ENCODE data around the gene PLVAP.

Gene PLVAP

DNA sequence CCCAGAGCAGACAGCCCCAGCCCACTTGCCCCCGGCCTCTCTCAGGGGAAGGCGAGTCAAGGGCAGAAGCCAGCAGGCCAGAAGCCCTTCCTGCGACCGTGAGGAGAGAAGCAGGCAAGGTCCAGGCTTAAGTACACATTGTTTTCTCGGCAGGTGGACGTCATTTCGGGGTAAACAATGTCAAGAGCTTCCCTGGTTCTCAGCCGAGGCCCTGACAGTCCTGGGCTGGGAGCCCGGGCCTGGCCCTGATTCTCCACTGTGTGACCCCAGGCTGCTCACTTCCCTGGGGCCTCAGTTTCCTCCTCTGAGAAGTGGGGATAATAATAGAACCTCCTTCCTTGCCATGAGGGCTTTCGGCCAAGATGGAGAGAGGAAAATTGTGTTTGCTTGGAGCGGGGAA, 19.4 kb downstream of the PLVAP start:
- in situ Hi-C loops (cut with MboI; ENCODE audit: low sequenced_read_pairs) = no loop called here
- no peak for DNase-seq (ENCODE audit: low spot score in 2 of 2)

DNA sequence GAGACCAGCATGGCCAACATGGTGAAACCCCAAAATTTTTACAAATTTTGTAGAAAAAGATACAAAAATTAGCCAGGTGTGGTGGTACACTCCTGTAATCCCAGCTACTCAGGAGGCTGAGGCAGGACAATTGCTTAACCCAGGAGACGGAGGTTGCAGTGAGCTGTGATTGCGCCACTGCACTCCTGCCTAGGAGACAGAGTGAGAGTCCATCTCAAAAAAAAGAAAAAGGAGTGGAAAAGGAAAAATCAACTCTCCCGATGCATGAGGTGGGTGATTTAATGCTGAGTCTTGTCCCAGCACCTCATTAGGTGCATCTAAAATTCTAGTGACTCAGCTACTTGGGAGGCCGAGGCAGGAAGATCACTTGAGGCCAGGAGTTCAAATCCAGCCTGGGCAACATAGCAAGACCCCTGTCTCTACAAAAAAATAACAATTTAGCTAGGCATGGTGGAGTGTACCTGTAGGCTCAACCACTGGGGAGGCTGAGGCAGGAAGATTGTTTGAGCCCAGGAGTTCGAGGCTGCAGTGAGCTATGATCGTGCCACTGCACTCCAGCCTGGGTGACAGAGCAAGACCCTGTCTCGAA, 20.0 kb downstream of the PLVAP start:
- H3K4me1 ChIP-seq = no peaks in the 10 kb centered on the region
- in situ Hi-C loops (cut with MboI; ENCODE audit: low sequenced_read_pairs) = no loop called here
- no peaks in the 10 kb centered on the region for H3K9me3 ChIP-seq
- no peak for DNase-seq (ENCODE audit: low spot score in 2 of 2)
- no peak overlapping the region for H3K4me3 ChIP-seq
- H3K27me3 ChIP-seq (ENCODE audit: low read depth) = no peaks in the 10 kb centered on the region
- no peaks in the 10 kb centered on the region for H3K36me3 ChIP-seq (replicated peaks)

More for the DNA sequence above, 19.4 kb downstream of the PLVAP start:
- Histone ChIP-seq H3K27me3 (ENCODE audit: low read depth) (no peaks in the 10 kb centered on the region), H3K4me1 (no peaks in the 10 kb centered on the region), H3K9me3 (no peaks in the 10 kb centered on the region), H3K4me3 (no peak overlapping the region), H3K36me3 (replicated peaks) (no peaks in the 10 kb centered on the region)

DNA sequence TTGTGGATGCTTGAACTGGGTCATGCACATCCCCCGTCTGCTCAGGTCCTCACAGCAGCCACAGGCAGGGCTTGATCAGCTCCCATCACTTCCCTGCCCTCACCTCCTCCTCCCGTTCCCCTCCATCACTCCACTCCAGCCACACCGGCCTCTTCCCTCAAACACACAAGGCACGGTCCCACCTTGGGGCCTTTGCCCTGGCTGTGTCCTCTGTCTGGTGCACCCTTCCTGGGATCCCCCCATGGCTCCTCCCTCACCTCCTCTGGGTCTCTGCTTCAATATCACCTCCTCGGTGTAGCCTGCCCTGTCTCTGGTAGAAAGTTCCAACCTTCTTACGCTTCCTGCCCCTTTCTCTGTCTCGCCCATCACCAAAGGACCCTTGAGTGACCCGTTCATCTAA, 23.8 kb downstream of the PLVAP start:
- no peaks in the 10 kb centered on the region for H3K4me1 ChIP-seq
- H3K4me3 ChIP-seq = no peak overlapping the region
- no peaks in the 10 kb centered on the region for H3K27me3 ChIP-seq (ENCODE audit: low read depth)
- in situ Hi-C loops (cut with MboI; ENCODE audit: low sequenced_read_pairs) = no loop called here
- no peaks in the 10 kb centered on the region for H3K9me3 ChIP-seq
- no peak for DNase-seq (ENCODE audit: low spot score in 2 of 2)
- H3K36me3 ChIP-seq (replicated peaks) = no peaks in the 10 kb centered on the region

DNA sequence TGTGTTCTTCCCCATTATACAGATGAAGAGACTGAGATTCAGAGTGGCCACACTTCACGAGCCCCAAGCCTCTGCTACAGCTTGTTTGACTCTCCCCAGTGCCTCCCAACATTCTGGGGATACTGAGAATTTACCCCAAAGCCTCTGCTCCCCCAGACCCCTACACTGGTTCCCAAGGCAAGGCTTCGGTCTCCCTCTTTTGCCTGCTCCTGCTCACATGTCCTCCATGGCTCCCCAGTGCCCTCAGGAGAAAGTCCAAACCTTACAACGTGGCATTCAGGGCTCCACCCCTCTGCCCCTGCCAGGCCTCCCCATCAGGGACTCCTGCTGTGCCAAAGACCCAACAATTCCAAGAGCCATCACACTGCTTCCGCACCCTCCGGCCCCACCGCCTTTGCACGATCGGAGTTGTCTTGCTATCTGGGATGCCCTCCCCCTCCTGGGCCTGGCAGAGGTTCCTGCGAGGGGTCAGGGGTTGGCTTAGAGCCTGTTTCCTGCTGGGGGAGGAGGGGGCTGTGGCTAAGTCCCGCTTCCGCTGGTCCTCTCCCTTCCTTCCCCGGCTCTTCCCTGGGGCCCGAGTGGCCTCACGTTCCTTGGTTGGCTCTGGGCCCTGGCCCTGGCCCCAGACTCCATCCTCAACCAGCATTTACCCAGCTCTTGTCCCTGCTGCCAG, 24.4 kb downstream of the PLVAP start:
- Histone ChIP-seq H3K27me3 (ENCODE audit: low read depth) (no peaks in the 10 kb centered on the region), H3K9me3 (no peaks in the 10 kb centered on the region), H3K36me3 (replicated peaks) (no peaks in the 10 kb centered on the region), H3K4me3 (no peak overlapping the region), H3K4me1 (no peaks in the 10 kb centered on the region)
- no peak for DNase-seq (ENCODE audit: low spot score in 2 of 2)
- in situ Hi-C loops (cut with MboI; ENCODE audit: low sequenced_read_pairs) = no loop called here

DNA sequence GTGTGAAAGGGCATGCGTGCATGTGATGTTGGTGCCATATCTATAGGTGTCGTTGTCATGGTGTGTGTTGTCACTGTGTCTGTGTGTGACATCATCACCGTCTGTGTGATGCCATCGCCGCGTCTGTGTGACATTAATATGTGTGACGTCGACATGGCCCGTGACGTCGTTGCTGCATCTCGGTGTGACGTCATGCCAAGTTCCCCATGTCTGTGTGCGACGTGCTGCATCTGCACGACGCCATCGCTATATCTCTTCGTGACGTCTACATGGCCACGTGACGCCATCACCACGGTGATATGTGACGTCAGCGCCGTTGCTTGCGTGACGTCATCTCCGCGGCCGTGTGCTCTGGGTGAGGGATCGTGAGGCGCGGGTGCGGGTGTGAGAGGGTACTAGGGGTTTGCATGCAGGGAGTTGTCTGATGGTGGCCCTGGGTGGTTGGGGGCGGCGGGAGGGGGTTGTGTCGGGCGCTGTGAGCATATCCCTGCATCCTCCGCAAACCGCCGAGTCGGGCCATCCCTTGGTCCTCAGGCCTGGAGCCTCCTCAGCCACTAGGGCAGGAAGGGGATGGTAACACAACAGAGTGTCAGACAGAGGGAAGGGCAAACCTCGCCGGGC, 25.2 kb downstream of the PLVAP start:
- Histone ChIP-seq H3K4me1 (no peaks in the 10 kb centered on the region), H3K9me3 (no peaks in the 10 kb centered on the region), H3K36me3 (replicated peaks) (no peaks in the 10 kb centered on the region), H3K27me3 (ENCODE audit: low read depth) (no peaks in the 10 kb centered on the region), H3K4me3 (no peak overlapping the region)
- no peak for DNase-seq (ENCODE audit: low spot score in 2 of 2)
- in situ Hi-C loops (cut with MboI; ENCODE audit: low sequenced_read_pairs) = no loop called here

DNA sequence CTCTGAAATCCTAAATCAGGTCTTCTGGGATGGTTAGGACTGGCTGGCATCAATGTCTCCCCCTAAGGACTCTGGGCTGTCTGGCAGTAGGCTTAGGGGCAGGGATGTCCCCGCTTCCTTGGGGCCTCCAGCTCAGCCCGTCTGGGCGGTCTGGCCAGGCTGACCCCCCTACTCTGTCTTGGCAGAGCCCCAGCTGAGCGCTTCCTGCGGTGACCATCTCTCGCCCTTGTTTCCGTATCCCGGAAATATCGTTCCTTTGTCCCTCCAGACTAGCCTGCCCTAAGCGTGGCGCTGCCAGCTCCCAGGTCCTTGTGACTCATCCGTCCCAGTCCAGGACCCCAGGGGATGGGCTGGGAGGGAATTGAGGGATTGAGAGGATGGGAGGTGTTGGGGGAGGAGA, 28.4 kb downstream of the PLVAP start:
- Histone ChIP-seq H3K27me3 (ENCODE audit: low read depth) (no peaks in the 10 kb centered on the region), H3K36me3 (replicated peaks) (peaks cover 6% of the 10 kb centered on the region), H3K4me3 (no peak overlapping the region), H3K4me1 (peaks cover 3% of the 10 kb centered on the region; the same call in 1 of the 2 replicates), H3K9me3 (no peaks in the 10 kb centered on the region)
- peak in 1 of 2 experiments; percentile 50 for DNase-seq (ENCODE audit: low spot score in 2 of 2)
- in situ Hi-C loops (cut with MboI; ENCODE audit: low sequenced_read_pairs) = no loop called here

DNA sequence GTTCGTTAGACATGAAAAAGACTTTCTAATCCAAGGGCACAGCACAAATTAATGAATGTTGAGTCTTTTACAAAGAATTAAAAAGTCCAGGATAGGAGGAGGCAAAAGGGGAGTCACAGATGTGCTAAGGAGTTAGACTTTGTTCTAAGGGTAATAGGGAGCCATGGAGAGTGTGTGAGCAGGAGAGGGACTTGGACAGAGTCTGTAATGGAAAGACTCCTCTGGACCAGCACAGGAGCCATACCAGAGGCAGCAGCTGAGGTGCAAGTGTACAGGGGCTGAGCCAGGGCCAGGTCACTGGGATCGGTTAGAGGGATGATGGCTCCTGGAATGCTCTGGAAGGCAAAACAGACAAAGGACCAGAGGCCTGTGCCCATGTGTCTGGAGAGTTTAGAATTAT, 29.3 kb downstream of the PLVAP start:
- peaks cover 3% of the 10 kb centered on the region; the same call in 1 of the 2 replicates for H3K4me1 ChIP-seq
- H3K36me3 ChIP-seq (replicated peaks) = peaks cover 9% of the 10 kb centered on the region
- in situ Hi-C loops (cut with MboI; ENCODE audit: low sequenced_read_pairs) = no loop called here
- H3K9me3 ChIP-seq = no peaks in the 10 kb centered on the region
- no peak for DNase-seq (ENCODE audit: low spot score in 2 of 2)
- H3K27me3 ChIP-seq (ENCODE audit: low read depth) = no peaks in the 10 kb centered on the region
- H3K4me3 ChIP-seq = no peak overlapping the region

DNA sequence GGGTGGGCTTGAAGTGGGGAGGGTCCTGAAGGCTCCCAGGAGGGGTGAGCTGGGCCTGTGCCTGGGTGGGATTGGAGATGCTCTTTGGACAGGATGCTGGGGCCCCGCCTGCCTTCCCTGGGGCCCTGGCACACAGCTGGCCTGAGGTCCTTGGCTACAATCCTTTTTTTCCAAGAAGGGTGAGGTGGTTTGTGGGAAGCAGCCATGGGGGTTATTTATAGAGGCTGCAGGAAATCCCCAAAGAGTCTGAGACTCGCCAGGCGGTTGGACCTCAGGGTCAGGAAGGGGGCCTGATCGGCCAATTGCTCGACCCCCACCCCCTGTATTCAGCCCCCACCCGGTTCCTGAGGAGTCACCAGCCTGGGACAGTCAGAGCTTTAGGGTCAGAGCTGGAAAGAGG, 29.8 kb downstream of the PLVAP start:
- H3K4me1 ChIP-seq = peaks cover 3% of the 10 kb centered on the region; the same call in 1 of the 2 replicates
- peaks cover 11% of the 10 kb centered on the region for H3K36me3 ChIP-seq (replicated peaks)
- H3K9me3 ChIP-seq = no peaks in the 10 kb centered on the region
- in situ Hi-C loops (cut with MboI; ENCODE audit: low sequenced_read_pairs) = no loop called here
- no peak overlapping the region for H3K4me3 ChIP-seq
- DNase-seq (ENCODE audit: low spot score in 2 of 2) = no peak
- H3K27me3 ChIP-seq (ENCODE audit: low read depth) = no peaks in the 10 kb centered on the region

DNA sequence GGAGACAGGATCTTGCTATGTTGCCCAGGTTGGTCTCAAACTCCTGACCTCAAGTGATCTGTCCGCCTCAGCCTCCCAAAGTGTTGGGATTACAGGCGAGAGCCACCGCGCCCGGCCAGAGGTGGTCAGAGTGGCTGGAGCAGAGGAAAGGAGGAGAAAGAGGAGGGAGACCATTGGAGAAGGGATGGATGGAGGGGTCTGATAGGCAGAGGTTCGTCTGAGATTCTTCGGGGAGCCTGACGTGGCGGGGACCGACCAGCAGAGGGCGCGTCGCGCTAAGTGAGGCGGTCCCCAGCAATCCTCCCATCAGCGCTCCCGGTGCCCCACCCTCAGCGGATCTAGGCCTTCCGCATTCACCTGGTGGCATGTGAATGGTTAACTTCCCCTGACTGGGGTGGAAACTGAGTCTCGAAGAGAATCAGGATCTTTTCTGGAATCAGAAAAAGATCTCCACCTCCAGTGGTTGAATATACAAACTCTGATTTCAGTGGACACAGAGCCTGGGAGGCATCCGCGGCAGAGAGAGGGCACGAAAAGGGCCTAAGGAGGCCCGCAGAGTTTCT, 31.0 kb downstream of the PLVAP start:
- no peaks in the 10 kb centered on the region for H3K9me3 ChIP-seq
- no peak overlapping the region for H3K4me3 ChIP-seq
- no peaks in the 10 kb centered on the region for H3K27me3 ChIP-seq (ENCODE audit: low read depth)
- in situ Hi-C loops (cut with MboI; ENCODE audit: low sequenced_read_pairs) = no loop called here
- peaks cover 3% of the 10 kb centered on the region; the same call in 1 of the 2 replicates for H3K4me1 ChIP-seq
- H3K36me3 ChIP-seq (replicated peaks) = peaks cover 20% of the 10 kb centered on the region
- peak; percentile 58 to 88 for DNase-seq (ENCODE audit: low spot score in 2 of 2)

DNA sequence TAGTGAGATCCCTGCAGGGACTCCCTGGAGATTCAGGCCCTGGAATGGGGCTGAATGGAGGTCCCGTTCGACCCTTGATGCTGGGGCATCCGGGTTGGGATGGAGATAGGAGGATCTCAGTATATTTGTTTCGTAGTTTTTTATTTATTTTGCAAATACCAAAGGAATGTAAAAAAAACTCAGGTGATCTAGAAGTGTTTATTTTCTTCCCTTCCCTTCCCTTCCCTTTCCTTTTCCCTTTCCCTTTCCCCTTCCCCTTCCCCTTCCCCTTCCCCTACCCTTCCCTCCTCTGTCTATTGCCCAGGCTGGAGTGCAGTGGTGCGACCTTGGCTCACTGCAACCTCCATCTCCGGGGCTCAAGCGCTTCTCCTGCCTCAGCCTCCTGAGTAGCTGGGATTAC, 35.3 kb downstream of the PLVAP start:
- H3K4me3 ChIP-seq = no peak overlapping the region
- H3K4me1 ChIP-seq = peaks cover 10% of the 10 kb centered on the region; the same call in 1 of the 2 replicates
- in situ Hi-C loops (cut with MboI; ENCODE audit: low sequenced_read_pairs) = no loop called here
- no peak for DNase-seq (ENCODE audit: low spot score in 2 of 2)
- H3K27me3 ChIP-seq (ENCODE audit: low read depth) = no peaks in the 10 kb centered on the region
- peaks cover 34% of the 10 kb centered on the region for H3K36me3 ChIP-seq (replicated peaks)
- no peaks in the 10 kb centered on the region for H3K9me3 ChIP-seq

DNA sequence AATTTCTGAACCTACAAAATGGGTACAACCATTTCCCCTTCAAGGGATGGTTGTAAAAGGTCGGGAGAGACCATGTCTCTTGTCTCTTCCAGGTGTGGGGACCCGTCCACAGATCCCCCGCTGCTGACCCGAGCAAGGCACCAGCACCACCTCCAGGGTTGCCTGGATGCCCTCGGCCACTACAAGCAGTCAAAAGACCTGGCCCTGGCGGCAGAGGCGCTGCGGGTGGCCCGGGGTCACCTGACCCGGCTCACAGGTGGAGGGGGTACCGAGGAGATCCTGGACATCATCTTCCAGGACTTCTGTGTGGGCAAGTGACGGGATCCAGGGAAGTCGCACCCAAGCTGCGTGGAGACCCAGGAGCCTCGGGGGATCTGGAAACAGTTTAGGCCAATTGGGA, 35.8 kb downstream of the PLVAP start:
- H3K4me1 ChIP-seq = peaks cover 9% of the 10 kb centered on the region; the same call in 1 of the 2 replicates
- no peaks in the 10 kb centered on the region for H3K9me3 ChIP-seq
- no peak for DNase-seq (ENCODE audit: low spot score in 2 of 2)
- H3K36me3 ChIP-seq (replicated peaks) = peaks cover 34% of the 10 kb centered on the region
- H3K27me3 ChIP-seq (ENCODE audit: low read depth) = no peaks in the 10 kb centered on the region
- in situ Hi-C loops (cut with MboI; ENCODE audit: low sequenced_read_pairs) = no loop called here
- H3K4me3 ChIP-seq = no peak overlapping the region

DNA sequence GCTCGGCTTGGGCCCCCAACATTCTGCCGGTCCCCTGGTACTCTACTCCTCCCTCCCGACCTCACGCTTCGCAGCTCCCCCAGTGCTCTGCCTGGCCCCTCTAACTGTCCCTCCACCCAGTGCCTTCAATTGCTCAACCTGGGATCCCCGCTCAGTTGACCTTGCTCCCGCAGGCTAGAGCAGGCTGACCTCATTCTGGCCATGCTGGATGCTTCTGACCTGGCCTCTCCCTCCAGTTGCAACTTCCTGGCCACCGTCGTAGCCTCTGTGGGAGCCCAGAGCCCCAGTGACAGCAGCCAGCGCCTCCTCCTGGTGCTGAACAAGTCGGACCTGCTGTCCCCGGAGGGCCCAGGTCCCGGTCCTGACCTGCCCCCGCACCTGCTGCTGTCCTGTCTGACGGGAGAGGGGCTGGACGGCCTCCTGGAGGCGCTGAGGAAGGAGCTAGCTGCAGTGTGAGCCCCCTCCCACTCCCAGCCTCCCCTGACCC, 36.2 kb downstream of the PLVAP start:
- H3K27me3 ChIP-seq (ENCODE audit: low read depth) = no peaks in the 10 kb centered on the region
- in situ Hi-C loops (cut with MboI; ENCODE audit: low sequenced_read_pairs) = no loop called here
- no peak overlapping the region for H3K4me3 ChIP-seq
- peaks cover 8% of the 10 kb centered on the region; the same call in 1 of the 2 replicates for H3K4me1 ChIP-seq
- DNase-seq (ENCODE audit: low spot score in 2 of 2) = no peak
- no peaks in the 10 kb centered on the region for H3K9me3 ChIP-seq
- peaks cover 34% of the 10 kb centered on the region for H3K36me3 ChIP-seq (replicated peaks)

DNA sequence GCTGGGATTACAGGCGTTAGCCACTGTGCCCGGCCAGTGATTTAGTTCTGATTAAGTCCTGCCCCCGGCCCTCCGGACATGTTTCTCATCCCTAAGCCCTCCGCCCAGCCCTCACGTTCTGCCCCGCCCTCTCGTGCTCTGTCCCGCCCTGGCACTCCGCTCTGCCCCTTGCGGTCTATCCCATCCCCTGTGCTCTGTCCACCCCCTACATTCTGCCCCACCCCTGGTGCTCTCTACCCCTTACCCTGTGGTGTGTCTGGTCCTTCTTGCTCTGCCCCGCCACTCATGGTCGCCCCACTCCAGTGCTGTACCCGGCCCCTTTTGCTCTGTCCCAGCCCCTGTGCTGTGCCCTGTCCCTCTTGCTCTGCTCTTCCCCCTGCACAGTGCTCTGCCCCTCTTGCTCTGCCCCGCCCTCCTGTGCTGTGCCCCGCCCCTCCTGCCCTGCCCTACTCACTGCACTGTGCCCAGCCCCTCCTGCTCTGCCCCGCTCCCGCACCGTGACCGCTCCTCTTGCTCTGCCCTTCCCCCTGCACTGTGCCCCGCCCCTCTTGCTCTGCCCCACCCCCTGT, 36.8 kb downstream of the PLVAP start:
- in situ Hi-C loops (cut with MboI; ENCODE audit: low sequenced_read_pairs) = no loop called here
- Histone ChIP-seq H3K36me3 (replicated peaks) (peaks cover 34% of the 10 kb centered on the region), H3K9me3 (no peaks in the 10 kb centered on the region), H3K27me3 (ENCODE audit: low read depth) (no peaks in the 10 kb centered on the region), H3K4me3 (no peak overlapping the region), H3K4me1 (peaks cover 11% of the 10 kb centered on the region)
- DNase-seq (ENCODE audit: low spot score in 2 of 2) = peak in 1 of 2 experiments; percentile 84
